GM18498 (cell line): ENCODE results near the gene AHSG.

Source experiments
- ATAC-seq: cut with Tn5 transposase; IDR thresholded peaks from one replicate; pipeline ENCODE4 v1.9.1; 2021; ENCODE audit warnings: mild to moderate bottlenecking, moderate library complexity; ENCODE audit not compliant: unreplicated experiment

Gene AHSG

GRCh38 chr3:186637686-186638085 lies 24.8 kb downstream of the AHSG start:
- no peak for ATAC-seq

- ATAC-seq, result no peak
Measured at GRCh38 chr3:186638259-186638658, 25.4 kb downstream of the AHSG start.

DNA sequence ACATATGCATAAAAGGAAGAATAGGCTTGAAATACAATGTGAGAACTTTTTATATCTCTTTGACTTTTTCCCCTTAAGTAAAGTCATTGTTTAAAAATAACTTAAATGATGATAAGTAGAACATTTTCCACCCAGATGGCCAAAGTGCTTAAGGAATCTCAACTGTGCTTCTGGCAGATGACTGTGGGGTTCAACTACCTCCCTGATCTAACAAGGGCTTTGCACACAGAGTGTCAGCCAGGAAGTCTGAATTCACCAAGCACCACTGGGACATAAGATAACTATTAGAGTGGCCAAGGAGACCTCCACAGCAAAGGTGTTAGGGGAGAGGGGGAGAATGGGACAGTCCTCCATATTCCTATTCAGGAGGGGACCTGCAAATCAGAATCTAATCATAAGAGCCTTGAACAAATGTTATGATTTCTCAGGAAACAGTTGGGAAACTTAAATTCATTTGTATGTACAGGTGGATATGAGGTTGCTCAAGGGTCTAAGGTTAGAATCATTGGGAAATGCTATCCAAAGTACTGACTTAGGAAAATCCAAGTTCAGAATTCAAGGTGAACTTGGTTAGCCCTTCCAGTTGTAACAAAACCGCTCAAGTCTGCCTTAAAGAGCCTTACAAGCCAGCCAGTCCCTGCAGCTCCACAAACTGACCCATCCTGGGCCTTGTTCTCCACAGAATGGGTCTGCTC lies 27.1 kb downstream of the AHSG start, which contains the start of gene FETUB:
FETUB (plus strand) TSS at position 622 of the 695 bp plus-strand sequence; CDS start at position 684, 62 bp downstream.
- ATAC-seq, result no peak

GRCh38 chr3:186640473-186640818 lies 27.6 kb downstream of the AHSG start:
- no peak for ATAC-seq

GRCh38 chr3:186640929-186641328 lies 28.1 kb downstream of the AHSG start:
- no peak for ATAC-seq

- no peak for ATAC-seq
Measured at GRCh38 chr3:186642014-186642413, 29.2 kb downstream of the AHSG start.

DNA sequence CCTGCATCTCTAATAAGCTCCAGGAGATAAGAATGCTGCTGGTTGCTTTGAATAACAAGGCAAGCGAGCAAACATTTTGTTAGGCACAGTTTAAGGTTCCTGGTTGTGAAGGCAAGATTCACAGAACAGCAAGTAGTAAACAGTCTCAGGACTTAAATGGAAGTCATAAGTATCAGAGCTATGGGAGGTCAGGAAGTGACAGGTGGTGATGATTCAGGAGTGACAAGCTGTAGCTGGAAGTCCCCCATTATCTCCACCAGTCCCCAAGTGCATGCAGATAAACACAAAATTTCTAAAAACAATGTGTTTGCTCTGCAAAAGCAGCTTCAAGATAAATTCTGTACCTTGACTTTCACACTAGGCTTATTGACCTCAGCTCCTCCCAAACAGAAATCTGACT lies 30.6 kb downstream of the AHSG start:
- ATAC-seq, result no peak

DNA sequence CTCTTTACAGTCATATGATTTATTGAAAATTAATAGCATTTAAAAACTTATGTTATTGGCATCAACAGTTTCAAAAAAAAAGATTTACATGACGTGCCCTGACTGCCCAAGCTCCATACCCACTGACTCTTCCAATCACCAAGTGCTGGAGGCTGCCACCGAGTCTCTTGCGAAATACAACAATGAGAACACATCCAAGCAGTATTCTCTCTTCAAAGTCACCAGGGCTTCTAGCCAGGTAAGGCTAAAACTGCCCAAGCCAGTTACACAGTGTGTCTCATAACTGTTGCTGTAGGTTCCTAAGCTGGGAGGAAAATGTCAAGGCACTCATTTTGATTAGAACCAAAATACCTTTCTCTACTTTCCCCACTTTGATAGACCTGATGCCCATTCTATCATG lies 31.8 kb downstream of the AHSG start:
- no peak for ATAC-seq

- no peak for ATAC-seq
Measured at GRCh38 chr3:186646106-186646505, 33.2 kb downstream of the AHSG start.

DNA sequence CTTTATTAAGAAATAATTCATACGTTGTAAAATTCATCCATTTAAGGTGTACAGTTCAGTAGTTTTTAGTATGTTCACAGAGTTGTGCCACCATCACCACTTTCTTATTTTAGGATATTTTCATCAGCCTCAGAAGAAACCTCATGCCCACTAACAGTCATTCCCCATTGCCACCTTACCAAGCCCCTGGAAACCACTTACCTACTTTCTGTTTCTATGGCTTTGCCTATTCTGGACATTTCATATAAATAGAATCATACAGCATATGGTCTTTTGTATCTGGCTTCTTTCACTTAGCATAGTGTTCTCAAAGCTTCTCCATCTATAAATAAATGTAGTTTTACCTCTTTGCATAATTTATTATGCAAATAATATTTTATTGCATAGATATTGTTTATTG lies 34.0 kb downstream of the AHSG start:
- no peak for ATAC-seq

- no peak for ATAC-seq
Measured at GRCh38 chr3:186648851-186649250, 36.0 kb downstream of the AHSG start.

- ATAC-seq, result no peak
Measured at GRCh38 chr3:186651678-186652215, 38.9 kb downstream of the AHSG start.

GRCh38 chr3:186653080-186653707 lies 40.3 kb downstream of the AHSG start:
- ATAC-seq, result peak; percentile 97

GRCh38 chr3:186653984-186654383 lies 41.1 kb downstream of the AHSG start:
- no peak for ATAC-seq

GRCh38 chr3:186663361-186664118 lies 50.7 kb downstream of the AHSG start:
- ATAC-seq, result no peak

- no peak for ATAC-seq
Measured at GRCh38 chr3:186664119-186664495, 51.2 kb downstream of the AHSG start.

DNA sequence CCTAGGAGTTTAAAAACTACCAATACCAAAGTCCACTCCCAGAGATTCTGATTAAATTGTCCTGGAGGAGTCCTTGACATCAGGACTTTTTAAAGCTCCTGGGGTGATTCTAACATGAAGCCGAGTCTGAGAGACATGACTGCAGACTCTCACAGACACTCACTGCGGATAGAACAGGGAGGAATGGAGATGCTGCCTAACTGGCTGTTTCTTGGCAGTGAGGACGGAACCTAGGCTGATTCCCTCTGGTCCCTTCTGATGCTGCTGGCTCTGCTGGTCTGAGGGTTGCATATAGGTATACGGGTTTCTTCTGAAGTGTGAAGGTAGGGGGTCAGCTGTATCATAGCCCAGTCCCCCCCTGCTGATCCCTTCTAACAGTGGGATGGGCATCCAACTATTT lies 51.6 kb downstream of the AHSG start:
- no peak for ATAC-seq

DNA sequence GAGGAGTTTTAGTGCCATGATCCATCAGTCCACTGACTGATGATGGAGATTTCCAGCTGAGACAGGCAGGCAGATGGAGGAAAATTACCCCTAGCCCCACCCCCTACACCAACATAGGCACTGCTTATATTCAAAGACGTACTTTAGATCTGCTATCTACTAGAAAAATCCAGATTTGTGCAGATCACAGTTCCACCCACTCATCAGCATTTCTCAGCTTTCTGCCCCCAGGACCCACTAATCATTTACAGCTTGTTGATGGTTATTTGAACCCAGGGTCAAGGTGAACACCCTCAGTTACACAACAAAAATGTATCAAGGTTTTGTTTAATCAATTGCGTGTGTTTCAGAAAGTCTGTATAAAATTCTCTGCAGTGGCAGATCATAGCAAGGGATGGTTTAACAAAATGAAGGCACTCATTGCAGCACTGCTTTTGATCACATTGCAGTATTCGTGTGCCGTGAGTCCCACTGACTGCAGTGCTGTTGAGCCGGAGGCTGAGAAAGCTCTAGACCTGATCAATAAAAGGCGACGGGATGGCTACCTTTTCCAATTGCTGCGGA lies 52.8 kb downstream of the AHSG start, which contains the start of gene HRG:
HRG (plus strand) TSS at position 390 of the 564 bp plus-strand sequence; CDS start at position 408, 18 bp downstream.
- no peak for ATAC-seq

DNA sequence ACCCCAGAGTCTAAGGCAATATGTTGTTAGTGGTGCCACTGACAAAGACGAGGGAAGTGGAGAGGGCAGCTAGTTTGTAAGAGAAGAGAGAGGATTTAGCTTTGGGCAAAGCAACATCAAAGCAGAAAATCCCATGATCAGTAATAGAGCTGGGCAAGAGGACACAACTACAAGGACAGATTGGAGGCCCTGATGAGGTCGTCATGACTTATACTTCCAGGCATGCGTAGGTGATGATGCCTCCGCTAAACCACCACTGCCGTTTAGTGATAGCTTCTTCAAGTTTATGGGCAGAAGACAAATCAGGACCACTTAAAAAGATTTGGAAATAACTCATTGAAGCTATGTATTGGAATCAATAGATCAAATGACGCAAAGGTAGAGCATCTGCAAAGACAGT lies 55.6 kb downstream of the AHSG start:
- ATAC-seq, result no peak

- ATAC-seq, result no peak
Measured at GRCh38 chr3:186669378-186670084, 56.7 kb downstream of the AHSG start.

DNA sequence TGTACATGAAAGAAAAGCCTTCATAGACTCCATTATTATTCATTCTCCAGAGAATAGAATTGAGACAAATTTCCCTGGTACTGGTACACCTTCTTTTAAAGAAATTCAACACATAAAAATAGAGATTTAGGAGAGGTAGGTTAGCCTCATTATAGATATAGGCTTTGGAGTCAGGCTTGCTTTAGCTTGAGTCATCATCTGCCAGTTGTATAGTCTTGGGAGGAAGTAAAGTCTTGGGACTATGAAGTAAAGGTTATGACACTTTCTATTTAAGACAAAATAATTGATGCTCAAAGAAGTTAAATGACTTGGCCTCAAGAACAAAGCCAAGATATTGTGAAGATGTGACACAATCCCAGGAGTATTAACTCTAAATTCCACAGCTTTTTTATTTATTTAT lies 57.3 kb downstream of the AHSG start:
- no peak for ATAC-seq
